Neuronal stem cell (in vitro differentiated cells): ENCODE results near the gene SLC6A2.
A peak's percentile ranks its signal among the peaks of the same experiment; 100 is the strongest.

Source experiments
- DNase-seq: peaks from one replicate; pipeline ENCODE4 v3.0.0-alpha.2; 2013; ENCODE audit warnings: low spot score
- H2AFZ ChIP-seq: one replicate; pipeline ENCODE4 v1.6.1; 2013; ENCODE audit warnings: mild to moderate bottlenecking, low read length, inconsistent platforms
- H2AK5ac ChIP-seq: 2 replicates; pipeline ENCODE4 v1.6.1; 2013; ENCODE audit warnings: low read depth, mild to moderate bottlenecking, inconsistent platforms, low read length, moderate library complexity, mixed read lengths
- H2BK120ac ChIP-seq: 2 replicates; pipeline ENCODE4 v1.6.1; 2013; ENCODE audit warnings: low read depth, mild to moderate bottlenecking, inconsistent platforms, low read length, moderate library complexity, mixed read lengths
- H2BK12ac ChIP-seq: one replicate; pipeline ENCODE4 v1.6.1; 2013; ENCODE audit warnings: low read length, inconsistent platforms
- H2BK15ac ChIP-seq: 2 replicates; pipeline ENCODE4 v1.6.1; 2013; ENCODE audit warnings: mild to moderate bottlenecking, low read length, inconsistent platforms, mixed read lengths
- H2BK5ac ChIP-seq: one replicate; pipeline ENCODE4 v1.6.1; 2013; ENCODE audit warnings: inconsistent platforms, mild to moderate bottlenecking, low read length, moderate library complexity
- H3K14ac ChIP-seq: one replicate; pipeline ENCODE4 v1.6.1; 2013; ENCODE audit warnings: low read length, inconsistent platforms
- H3K18ac ChIP-seq: 2 replicates; pipeline ENCODE4 v1.6.1; 2013; ENCODE audit warnings: low read length, inconsistent platforms
- H3K23ac ChIP-seq: 2 replicates; pipeline ENCODE4 v1.6.1; 2013; ENCODE audit warnings: low read depth, mild to moderate bottlenecking, mixed read lengths, low read length, inconsistent platforms; ENCODE audit not compliant: poor library complexity
- H3K27ac ChIP-seq: replicated peaks from 3 replicates; pipeline ENCODE4 v1.5.1; 2013; ENCODE audit warnings: low read length, inconsistent platforms
- H3K27me3 ChIP-seq, 3 experiments: 2 replicates each; pipeline ENCODE4 v1.6.1; 2013; ENCODE audit warnings: low read length in 3 of 3, mild to moderate bottlenecking in 2 of 3, inconsistent platforms in 1 of 3, low read depth in 1 of 3, mixed read lengths in 1 of 3, moderate library complexity in 1 of 3; ENCODE audit not compliant: control insufficient read depth in 3 of 3, insufficient read depth in 3 of 3
- H3K36me3 ChIP-seq, 2 donors: replicated peaks in 1 of 2; 2 replicates each; pipeline ENCODE4 v1.6.1; 2013; ENCODE audit warnings: low read length in 2 of 2; ENCODE audit not compliant: control insufficient read depth in 2 of 2, insufficient read depth in 2 of 2
- H3K4ac ChIP-seq: 2 replicates; pipeline ENCODE4 v1.6.1; 2013; ENCODE audit warnings: inconsistent platforms, mild to moderate bottlenecking, low read length, moderate library complexity
- H3K4me1 ChIP-seq, 2 donors: 1 replicate in 1 of 2; 2 replicates in 1 of 2; pipeline ENCODE4 v1.6.1; 2013; ENCODE audit warnings: low read length in 2 of 2, low read depth in 1 of 2; ENCODE audit not compliant: control insufficient read depth in 2 of 2, insufficient read depth in 1 of 2
- H3K4me2 ChIP-seq: one replicate; pipeline ENCODE4 v1.6.1; 2013; ENCODE audit warnings: mild to moderate bottlenecking, low read length, inconsistent platforms; ENCODE audit not compliant: insufficient read depth, poor library complexity, severe bottlenecking
- H3K4me3 ChIP-seq, 2 donors: 2 replicates each; pipeline ENCODE4 v1.5.1; 2013; ENCODE audit warnings: low read length in 2 of 2, mild to moderate bottlenecking in 2 of 2, inconsistent platforms in 1 of 2, moderate library complexity in 1 of 2
- H3K79me1 ChIP-seq: one replicate; pipeline ENCODE4 v1.6.1; 2013; ENCODE audit warnings: low read depth, mild to moderate bottlenecking, inconsistent platforms, low read length, moderate library complexity
- H3K9ac ChIP-seq: one replicate; pipeline ENCODE4 v1.6.1; 2013; ENCODE audit warnings: mild to moderate bottlenecking, low read depth, low read length, inconsistent platforms; ENCODE audit not compliant: poor library complexity
- H3K9me3 ChIP-seq, 2 donors: replicated peaks in 1 of 2; 2 replicates each; pipeline versions ENCODE3 to v1.6.1; 2013; ENCODE audit warnings: low read length in 2 of 2, mild to moderate bottlenecking in 2 of 2, inconsistent platforms in 1 of 2, low read depth in 1 of 2, mixed read lengths in 1 of 2, moderate library complexity in 1 of 2; ENCODE audit not compliant: control insufficient read depth in 2 of 2, insufficient read depth in 1 of 2
- H4K8ac ChIP-seq: one replicate; pipeline ENCODE4 v1.6.1; 2013; ENCODE audit warnings: low read depth, mild to moderate bottlenecking, inconsistent platforms, low read length, moderate library complexity
- H4K91ac ChIP-seq: one replicate; pipeline ENCODE4 v1.6.1; 2013; ENCODE audit warnings: low read length, low read depth, mild to moderate bottlenecking, inconsistent platforms; ENCODE audit not compliant: poor library complexity
- WGBS, 2 donors: extraction: QIAGEN DNeasy Blood & Tissue Kit; methylation state at CpG; one replicate each; pipeline ENCODE4 v1.1.7; 2013; ENCODE audit warnings: missing lambda C conversion rate in 2 of 2, mixed read lengths in 1 of 2; ENCODE audit not compliant: insufficient read length in 2 of 2, insufficient replicate concordance in 1 of 2; ENCODE audit errors: extremely low coverage in 2 of 2; 5-methylcytosine and 5-hydroxymethylcytosine counted together

SLC6A2 gene

DNA sequence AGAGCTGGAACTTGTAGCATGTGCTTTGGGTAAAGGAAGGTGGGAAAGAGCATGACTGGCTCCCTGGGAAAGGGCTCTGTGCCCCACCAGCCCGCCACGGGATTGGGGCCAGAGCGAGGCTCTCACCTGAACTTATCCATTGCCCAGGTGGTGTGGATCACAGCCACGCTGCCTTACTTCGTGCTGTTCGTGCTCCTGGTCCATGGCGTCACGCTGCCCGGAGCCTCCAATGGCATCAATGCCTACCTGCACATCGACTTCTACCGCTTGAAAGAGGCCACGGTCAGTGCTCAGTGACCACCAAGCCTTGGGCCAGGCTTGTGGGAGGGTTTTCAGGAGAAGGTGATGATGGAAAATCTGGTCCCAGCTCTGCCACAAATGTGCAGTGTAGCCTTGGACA is 36.0 kb downstream of the SLC6A2 start:
- H3K4me2 ChIP-seq, result no peak overlapping the region
- no peaks in the 10 kb centered on the region for H3K27me3 ChIP-seq
- H3K79me1 ChIP-seq, result no peaks in the 10 kb centered on the region
- H4K91ac ChIP-seq, result no peak overlapping the region
- no peak overlapping the region for H3K18ac ChIP-seq
- no peaks in the 10 kb centered on the region for H3K4me1 ChIP-seq
- no peak overlapping the region for H2BK120ac ChIP-seq
- no peak overlapping the region for H3K27ac ChIP-seq
- DNase-seq, result no peak
- no peak overlapping the region for H2BK15ac ChIP-seq
- H3K9ac ChIP-seq, result no peak overlapping the region
- no peak overlapping the region for H2AFZ ChIP-seq
- H2AK5ac ChIP-seq, result no peak overlapping the region
- WGBS, 2 donors, result no CpG with 5 or more reads among the region's 12 CpGs
- no peak overlapping the region for H3K14ac ChIP-seq
- peak overlapping the region; percentile 0 for H2BK5ac ChIP-seq
- no peak overlapping the region for H3K4ac ChIP-seq
- no peaks in the 10 kb centered on the region for H3K9me3 ChIP-seq
- H3K4me3 ChIP-seq, result peak overlapping the region in 1 of 2 donors; percentile 56
- H3K36me3 ChIP-seq, result no peaks in the 10 kb centered on the region
- H3K23ac ChIP-seq, result no peak overlapping the region
- H2BK12ac ChIP-seq, result no peak overlapping the region
- H4K8ac ChIP-seq, result no peak overlapping the region

DNA sequence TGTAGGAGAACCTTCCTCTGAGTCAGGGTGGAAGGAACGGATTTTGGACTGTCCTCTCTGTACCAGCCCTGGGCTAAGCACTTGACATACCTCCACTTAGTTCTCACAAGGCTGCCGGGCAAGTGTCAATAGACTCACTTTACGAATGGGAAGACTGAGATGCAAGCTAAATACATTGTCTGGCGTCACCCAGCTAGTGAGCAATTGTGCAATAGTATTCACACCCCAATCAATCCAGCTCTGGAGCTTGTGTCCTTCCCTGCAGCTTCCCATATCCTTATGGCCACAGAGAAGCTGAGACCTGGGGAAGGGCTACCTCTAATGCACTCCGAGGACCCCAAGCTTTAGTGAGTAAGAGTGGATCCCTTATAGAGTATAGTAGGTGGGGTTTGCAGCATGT is 39.8 kb downstream of the SLC6A2 start:
- H3K23ac ChIP-seq, result no peak overlapping the region
- no peak overlapping the region for H4K8ac ChIP-seq
- H3K4me3 ChIP-seq, result no peak overlapping the region
- H2BK12ac ChIP-seq, result no peak overlapping the region
- no peak overlapping the region for H3K9ac ChIP-seq
- H3K9me3 ChIP-seq, result no peaks in the 10 kb centered on the region
- H2BK5ac ChIP-seq, result no peak overlapping the region
- no peaks in the 10 kb centered on the region for H3K79me1 ChIP-seq
- H4K91ac ChIP-seq, result no peak overlapping the region
- H3K4me2 ChIP-seq, result no peak overlapping the region
- no peak overlapping the region for H2BK15ac ChIP-seq
- no peaks in the 10 kb centered on the region for H3K4me1 ChIP-seq
- H2AFZ ChIP-seq, result no peak overlapping the region
- DNase-seq, result no peak
- no CpG with 5 or more reads among the region's 5 CpGs for WGBS, 2 donors
- no peak overlapping the region for H3K4ac ChIP-seq
- no peaks in the 10 kb centered on the region for H3K27me3 ChIP-seq
- H3K27ac ChIP-seq, result no peak overlapping the region
- no peak overlapping the region for H3K14ac ChIP-seq
- no peak overlapping the region for H2AK5ac ChIP-seq
- H3K36me3 ChIP-seq, result no peaks in the 10 kb centered on the region
- H3K18ac ChIP-seq, result no peak overlapping the region
- no peak overlapping the region for H2BK120ac ChIP-seq

- Histone ChIP-seq H2AK5ac (no peak overlapping the region), H3K4me1 (no peaks in the 10 kb centered on the region), H3K4ac (no peak overlapping the region), H3K27ac (no peak overlapping the region), H2BK120ac (no peak overlapping the region), H3K9ac (no peak overlapping the region), H2BK15ac (no peak overlapping the region), H2BK5ac (no peak overlapping the region), H3K14ac (no peak overlapping the region), H3K4me2 (no peak overlapping the region), H2AFZ (no peak overlapping the region), H3K79me1 (no peaks in the 10 kb centered on the region), H3K9me3 (no peaks in the 10 kb centered on the region), H4K8ac (no peak overlapping the region), H4K91ac (no peak overlapping the region), H3K4me3 (peak overlapping the region in 1 of 2 donors; percentile 38), H3K18ac (no peak overlapping the region), H3K27me3 (no peaks in the 10 kb centered on the region), H3K23ac (no peak overlapping the region), H3K36me3 (no peaks in the 10 kb centered on the region), H2BK12ac (no peak overlapping the region)
- no peak for DNase-seq
- WGBS, 2 donors, result no CpG with 5 or more reads among the region's 7 CpGs
These were observed 42.1 kb downstream of the SLC6A2 start for GRCh38 chr16:55697867-55698266.

DNA sequence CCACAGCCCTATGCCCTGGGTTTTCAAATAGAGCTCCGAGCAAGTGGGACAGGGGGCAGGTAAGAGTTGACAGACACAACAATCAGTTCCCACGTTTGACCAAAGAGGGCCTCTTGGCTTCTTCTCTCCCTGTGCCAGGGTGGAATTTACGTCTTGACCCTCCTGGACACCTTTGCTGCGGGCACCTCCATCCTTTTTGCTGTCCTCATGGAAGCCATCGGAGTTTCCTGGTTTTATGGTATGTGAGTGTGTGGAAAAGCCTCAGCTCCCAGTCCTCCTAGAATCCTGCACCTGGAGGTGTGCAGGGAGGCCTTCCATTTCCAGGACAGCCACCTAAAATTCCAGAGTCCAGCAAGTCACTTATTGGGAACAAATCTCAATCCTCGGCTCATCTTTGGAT is 42.5 kb downstream of the SLC6A2 start:
- Histone ChIP-seq H3K9ac (no peak overlapping the region), H2BK15ac (no peak overlapping the region), H2BK120ac (no peak overlapping the region), H2AFZ (no peak overlapping the region), H2BK12ac (no peak overlapping the region), H3K23ac (no peak overlapping the region), H3K14ac (no peak overlapping the region), H3K9me3 (no peaks in the 10 kb centered on the region), H4K91ac (no peak overlapping the region), H4K8ac (no peak overlapping the region), H2BK5ac (no peak overlapping the region), H3K4ac (no peak overlapping the region), H3K27me3 (no peaks in the 10 kb centered on the region), H3K27ac (no peak overlapping the region), H3K18ac (no peak overlapping the region), H3K4me3 (no peak overlapping the region), H3K4me1 (no peaks in the 10 kb centered on the region), H2AK5ac (no peak overlapping the region), H3K4me2 (no peak overlapping the region), H3K36me3 (no peaks in the 10 kb centered on the region), H3K79me1 (no peaks in the 10 kb centered on the region)
- no peak for DNase-seq
- WGBS, 2 donors, result no CpG with 5 or more reads among the region's 6 CpGs
